Mucosa of gallbladder (tissue), 1 donor: ENCODE results near the gene WNT6. TPM values are rescaled to one million over a fixed set of nuclear protein-coding genes. Genes with fewer than 3 reads are reported as not detected.
"Not testable (repeated sequence)": the region's sequence is repeated elsewhere in the genome, so short reads cannot be mapped to it uniquely, and the experiment has no call there.

Source experiments
- DNase-seq: peaks from one replicate; pipeline ENCODE4 v3.0.0-alpha.2; 2020; ENCODE audit warnings: low spot score
- total RNA-seq: library from RNA; stranded (reverse); gene quantifications from one replicate; pipeline ENCODE4 v1.2.1, GENCODE V29; 2021
- donor health status: DM: no; HTN: no; CAD: no.

WNT6 gene
- total RNA-seq, 1 donor from 2014 or later = 1.5 TPM

DNA sequence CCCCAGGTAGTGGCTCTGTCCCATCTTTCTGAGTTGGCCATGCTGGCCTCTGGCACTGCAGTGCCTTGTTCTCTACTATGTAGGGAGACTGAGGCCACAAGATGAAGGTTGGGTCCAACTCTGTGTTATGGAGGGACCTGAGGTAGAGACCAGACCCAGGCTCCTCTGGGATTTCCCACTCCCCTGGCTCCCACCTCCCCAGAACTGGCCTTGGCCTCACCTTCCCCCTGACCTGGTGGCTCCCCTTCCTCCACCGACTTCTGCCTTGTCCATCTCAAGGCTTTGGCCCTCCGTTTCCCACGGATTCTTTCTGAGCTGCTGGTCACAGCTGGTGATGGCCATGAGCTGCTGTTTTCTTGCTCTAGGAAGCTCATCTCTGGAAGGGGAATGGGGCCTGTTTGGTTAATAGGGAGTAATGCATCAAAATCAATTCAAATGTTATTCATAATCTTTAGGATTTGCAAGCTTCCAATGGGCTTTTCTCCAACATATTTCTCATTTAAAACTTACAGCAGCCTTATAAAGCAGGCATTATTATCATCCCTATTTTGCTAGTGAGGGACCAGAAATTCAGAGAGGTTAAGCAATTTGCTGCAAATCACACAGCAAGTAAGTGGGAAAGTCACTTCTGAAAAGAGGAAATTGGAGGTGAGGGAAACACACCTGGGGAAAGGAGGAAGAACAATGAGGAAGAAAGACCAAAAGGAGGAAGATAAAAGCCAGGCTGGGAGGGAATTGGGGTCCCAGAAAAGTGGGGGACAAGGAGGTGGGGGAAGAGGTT is 28.9 kb upstream of the WNT6 start:
- no peak for DNase-seq

DNA sequence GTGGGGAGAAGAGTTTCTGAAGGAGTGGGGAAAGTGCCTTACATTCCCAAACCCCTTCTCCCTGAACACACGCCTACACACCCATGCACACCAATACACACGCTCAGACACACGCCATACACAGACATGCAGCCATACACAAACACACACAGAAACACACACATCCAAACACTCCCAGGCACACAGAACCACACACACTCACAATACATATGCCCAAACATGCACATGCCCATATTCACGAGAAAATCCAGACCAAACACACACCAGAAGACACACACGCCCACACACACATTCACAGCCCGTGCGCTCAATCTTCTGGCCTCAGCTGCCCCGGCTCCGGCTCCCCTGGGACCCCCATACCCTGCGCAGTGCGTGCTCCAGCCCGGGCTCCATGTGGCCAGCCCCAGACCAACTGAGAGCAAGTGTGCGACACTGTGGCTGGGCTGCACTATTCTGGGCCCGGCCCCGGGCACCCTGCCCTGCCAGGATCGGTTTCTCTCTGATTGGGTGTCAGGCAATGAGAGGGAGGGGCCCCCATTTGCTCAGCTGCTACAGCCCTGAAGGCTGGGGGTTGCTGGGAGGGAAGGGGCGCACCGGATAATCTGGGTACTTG is 28.1 kb upstream of the WNT6 start, which contains the start of gene PRKAG3:
Gene PRKAG3, minus strand, starts transcription at position 426 of the 613 bp plus-strand sequence.
- DNase-seq = no peak

DNA sequence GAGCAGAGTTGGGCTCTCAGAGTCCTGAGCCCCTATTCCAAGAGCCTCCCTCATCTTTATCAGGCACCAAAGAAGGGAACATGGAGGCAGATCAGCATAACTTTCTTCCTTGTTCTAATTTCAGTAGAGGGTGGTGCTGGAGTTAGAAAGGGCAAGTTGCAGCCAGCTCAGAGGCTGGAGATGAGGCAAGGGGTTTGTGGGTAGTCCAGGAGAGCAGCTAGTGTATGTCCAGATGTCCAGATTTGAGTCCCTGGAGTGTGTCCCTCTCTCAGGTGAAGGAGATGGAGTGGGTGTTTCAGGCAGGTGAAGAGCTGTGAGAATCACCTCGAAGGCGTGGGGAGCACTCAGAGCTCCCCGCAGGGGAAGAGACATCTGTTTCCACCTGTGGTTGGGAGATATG is 27.5 kb upstream of the WNT6 start:
- DNase-seq = no peak

DNA sequence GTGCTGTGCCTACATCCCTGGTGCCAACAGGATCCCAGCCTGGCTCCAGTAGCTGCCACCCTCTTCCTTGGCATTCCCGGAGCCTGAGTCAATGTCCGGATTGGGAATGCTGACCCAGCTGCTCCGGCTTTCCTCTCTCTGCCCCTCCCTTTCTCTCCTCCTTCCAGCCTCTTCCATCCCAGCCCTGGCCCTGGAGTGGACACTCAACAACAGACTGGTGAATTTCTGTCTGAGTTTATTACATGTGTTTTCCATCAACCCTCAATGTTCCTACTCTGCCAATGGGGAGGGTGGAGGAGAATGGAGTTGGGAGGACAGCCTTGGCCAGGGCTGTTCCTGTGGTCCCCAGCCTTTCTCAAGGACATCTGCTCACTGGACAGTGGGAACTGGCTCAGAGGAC is 27.1 kb upstream of the WNT6 start:
- DNase-seq = no peak

DNA sequence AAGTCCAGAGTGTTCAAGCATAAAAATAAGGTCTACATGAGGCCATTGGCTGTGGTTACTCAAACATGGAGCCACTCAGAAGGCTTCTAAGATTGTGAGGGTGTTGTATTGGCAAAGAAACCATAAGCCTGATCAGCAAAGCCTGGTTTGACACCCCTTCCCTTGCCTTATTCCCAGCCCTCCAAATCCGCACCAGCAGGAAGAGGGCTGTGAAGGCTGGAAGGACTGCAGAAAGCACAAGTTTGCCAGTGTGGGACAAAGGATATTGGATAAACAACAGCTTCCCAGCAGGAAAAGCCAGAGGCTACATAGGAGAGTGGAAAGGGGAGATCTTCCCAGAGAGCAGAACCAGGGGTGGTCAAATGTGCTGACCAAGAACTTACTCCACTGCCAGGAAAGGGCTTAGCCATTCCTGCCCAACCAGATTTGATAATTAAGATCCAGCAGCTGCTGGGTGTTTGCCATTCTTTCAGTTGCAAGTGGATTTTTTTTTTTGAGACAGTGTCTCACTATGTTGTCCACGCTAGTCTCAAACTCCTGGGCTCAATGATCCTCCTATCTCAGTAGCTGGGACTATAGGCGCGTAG is 26.5 kb upstream of the WNT6 start:
- DNase-seq = no peak

DNA sequence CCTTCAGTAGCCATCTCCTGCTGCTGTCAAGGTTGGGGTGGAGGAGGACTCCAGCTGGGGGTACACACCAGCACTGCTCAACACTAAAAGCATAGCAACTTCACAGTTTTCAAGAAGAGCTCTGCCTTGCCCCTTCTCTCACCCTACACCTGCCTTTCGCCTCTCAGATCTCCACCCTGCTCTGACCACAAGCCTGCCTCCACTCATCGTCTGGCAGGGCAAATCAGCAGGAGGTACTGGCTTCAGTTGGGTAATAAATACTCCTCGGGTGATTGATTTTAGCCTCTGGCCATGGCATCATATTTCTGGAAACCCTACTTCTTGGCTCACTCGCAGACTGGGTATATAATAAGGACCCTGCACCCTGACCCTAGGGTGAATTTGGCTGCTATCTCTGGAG is 24.9 kb upstream of the WNT6 start:
- no peak for DNase-seq

DNA sequence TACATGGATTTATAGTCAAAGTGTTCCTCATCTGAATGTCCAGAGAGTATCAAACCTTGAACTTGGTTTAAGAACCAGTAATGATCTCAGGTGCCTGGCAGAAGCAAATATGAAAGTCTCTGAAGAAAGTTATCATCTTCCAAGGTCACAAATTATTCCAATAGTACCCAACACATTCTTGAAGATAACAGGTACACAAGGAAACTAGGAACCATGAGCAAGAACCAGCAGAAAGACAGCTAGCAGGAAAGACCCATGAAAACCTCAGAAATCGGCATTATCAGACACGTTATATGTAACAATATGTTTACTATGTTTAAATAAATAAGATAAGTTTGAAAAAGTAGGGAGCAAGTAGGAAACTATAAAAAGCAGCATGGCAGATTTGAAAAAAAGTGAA is 22.1 kb upstream of the WNT6 start:
- DNase-seq = no peak

DNA sequence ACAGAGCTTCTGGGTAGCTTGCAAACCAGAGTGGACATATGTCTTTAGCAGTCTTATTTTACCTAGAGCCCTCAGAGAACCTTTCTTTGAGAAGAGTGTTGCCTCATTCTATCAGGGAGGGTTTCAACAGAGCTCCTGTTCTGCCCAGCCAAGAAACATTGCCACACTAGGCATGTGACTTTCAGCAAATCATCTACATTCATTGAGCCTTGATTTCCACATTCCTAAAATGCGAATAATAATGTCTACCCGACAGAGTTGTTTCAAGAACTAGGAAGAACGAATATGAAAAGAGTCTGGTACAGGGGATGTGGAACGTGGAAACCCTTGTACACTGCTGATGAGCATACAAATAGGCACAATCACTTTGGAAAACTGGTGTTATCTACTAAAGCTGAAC is 20.2 kb upstream of the WNT6 start:
- DNase-seq = no peak

DNA sequence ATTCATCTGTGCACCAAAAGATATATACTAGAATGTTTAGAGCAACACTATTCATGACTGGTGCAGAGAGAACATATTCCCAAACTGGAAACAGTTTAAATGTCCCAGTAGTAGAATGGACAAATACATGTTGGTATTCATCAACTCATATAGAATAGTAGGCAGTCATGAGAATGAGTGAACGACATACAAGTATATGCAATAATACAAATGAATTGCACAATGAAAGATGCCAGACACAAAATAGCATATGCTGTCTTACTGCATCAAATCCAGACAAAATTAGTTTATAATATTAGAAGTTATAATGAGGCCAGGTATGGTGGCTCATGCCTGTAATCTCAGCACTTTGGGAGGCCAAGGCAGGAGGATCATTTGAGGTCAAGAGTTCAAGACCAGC is 19.7 kb upstream of the WNT6 start:
- DNase-seq = no peak

DNA sequence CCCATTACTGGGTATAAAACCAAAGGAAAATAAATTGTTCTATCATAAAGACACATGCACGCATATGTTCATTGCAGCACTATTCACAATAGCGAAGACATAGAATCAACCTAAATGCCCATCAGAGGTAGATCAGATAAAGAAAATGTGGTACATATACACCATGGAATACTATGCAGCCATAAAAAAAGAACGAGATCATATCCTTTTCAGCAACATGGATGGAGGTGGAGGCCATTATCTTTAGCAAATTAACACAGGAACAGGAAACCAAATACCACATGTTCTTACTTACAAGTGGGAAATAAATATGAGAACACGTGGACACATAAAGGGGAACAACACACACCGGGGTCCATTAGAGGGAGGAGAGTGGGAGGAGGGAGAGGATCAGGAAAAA is 15.3 kb upstream of the WNT6 start:
- not testable (repeated sequence) for DNase-seq

DNA sequence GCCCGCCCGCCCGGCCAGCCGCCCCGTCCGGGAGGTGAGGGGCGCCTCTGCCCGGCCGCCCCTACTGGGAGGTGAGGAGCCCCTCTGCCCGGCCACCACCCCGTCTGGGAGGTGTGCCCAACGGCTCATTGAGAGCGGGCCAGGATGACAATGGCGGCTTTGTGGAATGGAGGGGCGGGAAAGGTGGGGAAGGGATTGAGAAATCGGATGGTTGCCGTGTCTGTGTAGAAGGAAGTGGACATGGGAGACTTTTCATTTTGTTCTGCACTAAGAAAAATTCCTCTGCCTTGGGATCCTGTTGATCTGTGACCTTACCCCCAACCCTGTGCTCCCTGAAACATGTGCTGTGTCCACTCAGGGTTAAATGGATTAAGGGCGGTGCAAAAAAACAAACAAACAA is 12.6 kb upstream of the WNT6 start:
- DNase-seq = not testable (repeated sequence)

DNA sequence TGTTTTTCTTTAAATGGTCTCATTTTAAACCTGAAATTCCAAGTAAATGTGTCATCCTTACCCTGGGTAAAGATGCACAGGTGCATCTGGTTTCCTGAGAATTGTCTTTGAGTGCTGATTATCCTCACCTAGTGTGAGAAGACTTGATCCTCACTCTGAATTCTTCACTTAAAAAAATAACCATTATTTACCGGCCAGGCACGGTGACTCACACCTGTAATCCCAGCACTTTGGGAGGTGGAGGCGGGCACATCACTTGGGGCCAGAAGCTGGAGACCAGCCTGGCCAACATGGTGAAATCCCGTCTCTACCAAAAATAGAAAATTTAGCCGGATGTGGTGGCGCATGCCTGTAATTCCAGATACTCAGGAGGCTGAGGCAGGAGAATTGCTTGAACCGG is 9.9 kb upstream of the WNT6 start:
- DNase-seq = no peak

DNA sequence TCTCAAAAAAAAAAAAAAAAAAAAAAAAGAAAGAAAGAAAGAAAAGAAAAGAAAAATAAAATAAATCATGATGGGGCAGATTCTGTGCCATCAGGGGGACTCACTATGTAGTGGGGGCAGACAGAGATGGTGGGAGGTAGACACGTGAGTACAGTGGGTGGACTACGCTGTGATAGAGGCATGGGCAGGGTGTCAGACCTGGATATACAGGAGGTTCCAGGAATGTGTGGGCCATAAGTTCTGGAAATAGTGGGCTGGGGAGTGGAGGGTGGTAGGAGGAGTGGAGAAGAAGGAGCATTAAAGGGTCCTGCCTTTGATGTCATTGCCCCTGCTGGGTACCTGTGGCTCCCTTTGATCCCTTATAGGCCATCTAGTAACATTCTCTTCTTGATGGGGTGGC is 8.8 kb upstream of the WNT6 start:
- DNase-seq = no peak

DNA sequence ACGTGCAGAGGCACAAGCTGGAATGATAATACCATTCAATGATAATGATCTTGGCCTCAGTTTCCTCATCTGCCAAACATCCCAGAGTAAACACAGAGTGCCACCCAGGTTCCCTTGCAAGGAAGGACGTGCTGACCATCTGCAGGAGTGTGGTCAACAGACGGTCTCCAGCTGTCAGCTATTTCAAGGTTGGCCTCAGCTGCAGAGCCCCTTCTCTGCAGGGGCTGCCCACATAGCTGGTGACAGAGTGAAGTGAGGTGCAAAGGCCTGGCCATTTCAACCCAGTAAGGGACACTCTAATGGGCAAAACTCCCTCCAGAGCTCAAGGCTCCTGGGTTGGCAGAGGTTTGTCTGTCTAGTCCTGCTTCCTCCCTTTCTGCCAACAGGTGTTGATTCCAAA is 8.3 kb upstream of the WNT6 start:
- no peak for DNase-seq

DNA sequence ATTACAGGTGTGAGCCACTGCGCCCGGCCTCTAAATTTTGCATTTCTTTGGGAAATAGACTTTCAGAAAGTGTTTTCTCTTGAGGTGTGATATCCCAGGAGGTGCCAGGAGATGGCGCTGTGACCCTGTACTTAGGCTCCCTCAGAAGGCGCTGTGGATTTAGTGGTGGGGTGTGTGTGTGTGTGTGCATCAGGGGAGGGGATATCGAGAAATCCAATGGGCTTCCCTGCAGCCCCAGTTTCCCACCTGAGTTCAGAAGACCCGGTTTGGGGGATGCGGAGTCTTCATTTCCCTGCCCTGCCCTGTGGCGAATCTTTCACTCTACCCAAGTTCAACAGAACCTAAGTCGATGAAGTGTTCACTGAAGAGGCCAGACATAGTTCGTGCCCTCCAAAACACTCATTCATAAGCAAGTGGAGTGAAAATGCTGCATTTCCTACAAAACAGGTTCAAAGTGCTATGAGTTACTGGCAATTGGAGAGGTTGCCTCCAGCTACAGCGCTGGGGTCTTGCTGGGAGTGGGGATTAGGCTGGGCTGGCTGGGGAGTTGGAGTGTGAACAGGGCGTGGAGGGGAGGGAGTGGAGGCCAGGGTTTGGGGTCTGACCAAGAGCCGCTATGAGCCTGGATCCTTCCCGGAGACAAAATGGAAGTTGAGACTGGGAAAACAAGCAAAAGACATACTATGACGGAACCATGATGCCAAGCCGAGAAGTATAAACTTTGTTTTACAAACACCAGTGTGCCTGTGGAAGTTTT is 6.5 kb upstream of the WNT6 start:
- peak; percentile 51 for DNase-seq

DNA sequence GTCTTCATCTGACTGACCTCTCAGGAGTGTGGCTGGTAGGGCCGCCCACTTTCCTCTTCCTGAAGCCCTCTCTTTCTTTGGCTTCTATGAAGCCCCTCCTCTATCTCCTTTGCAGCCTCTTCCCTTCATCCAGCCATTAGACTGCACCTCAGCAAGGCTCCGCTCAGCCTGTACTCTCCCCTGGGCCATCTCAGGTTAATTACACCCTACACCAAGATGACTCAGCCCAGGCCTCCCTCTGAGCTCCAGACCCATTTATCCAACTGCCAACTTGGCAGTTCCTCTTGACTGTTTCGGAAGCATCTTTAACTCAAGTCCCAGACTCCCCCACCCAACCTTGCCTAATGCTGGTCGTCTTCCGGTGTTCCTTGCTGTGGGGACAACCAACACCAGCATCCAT is 5.8 kb upstream of the WNT6 start:
- DNase-seq = no peak

DNA sequence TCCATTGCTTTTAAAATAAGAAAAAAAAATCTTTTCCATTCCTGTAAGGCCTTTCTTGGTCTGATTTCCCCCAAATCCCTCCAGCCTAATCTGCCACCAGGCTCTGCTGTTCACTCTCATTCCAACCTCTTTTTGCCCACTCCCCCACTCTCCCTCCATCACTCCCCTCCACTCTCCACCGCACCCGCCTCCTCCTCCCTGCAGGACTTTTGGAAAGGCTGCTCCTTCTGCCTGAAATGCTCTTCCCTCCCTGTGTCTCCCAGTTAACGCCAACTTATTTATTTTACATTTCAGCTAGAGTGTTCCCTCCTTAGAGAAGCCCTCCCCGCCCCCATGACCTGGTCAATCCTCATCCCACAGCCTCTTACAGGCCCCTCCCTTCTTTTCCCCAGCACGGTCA is 4.7 kb upstream of the WNT6 start:
- no peak for DNase-seq

DNA sequence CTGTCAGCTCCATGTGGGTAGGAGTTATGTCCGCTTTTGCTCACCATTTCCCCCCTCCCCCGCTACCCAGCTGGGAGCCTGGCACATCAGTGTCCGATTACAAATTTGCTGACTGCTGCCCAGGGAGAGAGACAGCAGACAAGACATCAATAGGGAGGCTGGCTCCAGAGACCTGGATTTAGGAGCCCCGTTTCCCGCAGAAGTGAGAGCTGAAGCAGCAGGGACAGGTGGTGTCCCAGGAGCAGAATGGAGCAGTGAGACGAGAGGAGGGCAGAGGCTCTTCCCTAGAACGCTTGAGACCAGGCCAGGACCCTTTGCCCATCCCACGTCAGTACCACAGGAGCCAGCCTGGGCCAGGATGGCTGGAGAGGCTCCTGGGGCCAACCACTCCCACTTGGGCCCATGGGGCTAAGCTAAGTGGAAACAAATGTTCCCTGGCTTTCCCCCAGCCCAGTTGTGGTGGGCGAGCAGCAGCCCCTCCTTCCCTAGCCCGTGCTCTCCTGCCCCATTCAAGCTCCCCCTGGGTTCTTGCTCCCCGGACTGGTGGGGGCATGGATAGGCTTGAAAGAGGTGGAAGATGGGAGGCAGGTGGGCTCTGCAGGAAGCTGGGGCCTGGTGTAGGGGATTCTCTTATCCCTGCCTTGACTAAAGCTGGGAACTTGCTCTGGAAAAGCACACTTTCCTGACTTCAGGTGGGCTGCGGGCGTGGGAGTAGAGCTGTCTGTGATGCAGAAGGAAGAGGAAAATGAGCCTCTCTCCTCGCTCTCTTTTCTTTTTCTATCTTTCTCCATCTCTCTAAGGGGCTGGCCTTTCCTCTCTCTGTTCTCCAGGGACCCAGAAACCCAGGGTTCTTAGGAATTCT is 4.1 kb upstream of the WNT6 start:
- no peak for DNase-seq

DNA sequence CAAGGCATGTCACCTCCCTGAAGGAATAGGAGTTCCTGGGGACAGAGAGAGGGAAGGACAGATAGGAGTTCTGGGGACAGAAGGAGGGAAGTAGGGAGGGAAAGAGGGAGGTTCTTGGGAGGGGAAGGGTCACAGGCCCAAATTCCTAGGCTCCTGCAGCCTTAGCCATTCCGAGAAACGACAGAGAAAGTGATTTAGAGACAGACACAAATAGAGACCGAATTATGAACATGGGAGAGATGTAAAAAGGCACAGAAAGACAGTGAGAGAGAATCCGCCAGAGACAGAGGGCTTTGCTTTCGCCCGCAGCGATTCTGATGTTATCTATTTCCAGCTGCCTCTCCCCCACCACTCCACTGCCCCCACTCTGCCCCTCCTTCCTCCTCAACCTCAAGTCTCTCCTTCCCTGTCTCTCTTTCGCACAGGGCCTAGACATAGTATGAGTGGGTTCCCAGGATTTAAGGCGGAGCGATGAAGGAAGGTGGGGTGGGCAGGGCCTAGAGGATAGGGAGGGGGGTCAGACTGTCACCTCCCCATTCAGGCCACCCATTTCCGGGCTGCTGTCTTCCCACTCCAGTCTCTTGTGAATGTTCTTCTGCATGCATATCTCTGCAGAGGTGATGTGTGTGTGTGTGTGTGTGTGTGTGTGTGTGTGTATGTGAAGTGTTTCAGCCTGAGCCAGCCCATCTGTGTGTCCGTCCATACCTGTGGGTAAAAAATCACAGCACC is 3.3 kb upstream of the WNT6 start:
- DNase-seq = no peak

DNA sequence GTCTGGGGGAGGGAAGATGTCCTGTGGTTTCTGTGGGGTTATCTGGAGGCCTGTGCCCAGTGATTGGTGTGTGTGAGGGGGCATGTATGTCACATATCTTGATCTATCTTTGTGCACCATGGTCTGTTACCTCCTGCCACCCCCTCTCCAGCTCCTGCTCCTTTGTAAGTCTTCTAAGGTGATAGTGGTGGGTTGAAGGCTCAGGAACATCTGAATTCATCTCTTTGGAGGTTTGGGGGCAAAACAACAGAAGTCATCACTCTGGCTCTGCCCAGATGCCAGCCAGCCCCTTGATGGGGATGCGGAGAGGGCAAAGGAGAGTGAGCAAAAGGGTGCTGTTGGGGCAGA is 2.7 kb upstream of the WNT6 start:
- DNase-seq = no peak
